GM12878 (cell line): ENCODE measurements around the gene SORL1.

Source experiments
- POLR2A ChIP-seq: IDR thresholded peaks from 2 replicates; pipeline ENCODE4 v1.6.1; 2011; ENCODE audit warnings: low read depth, mild to moderate bottlenecking, low read length
- SIN3A ChIP-seq: IDR thresholded peaks from 2 replicates; pipeline ENCODE4 v1.6.1; 2012; ENCODE audit warnings: low read depth, low read length, improper control_type of control experiment
- TCF7 ChIP-seq: IDR thresholded peaks from 2 replicates; pipeline ENCODE4 v1.6.1; 2014; ENCODE audit warnings: antibody characterized with exemption, borderline replicate concordance

DNA sequence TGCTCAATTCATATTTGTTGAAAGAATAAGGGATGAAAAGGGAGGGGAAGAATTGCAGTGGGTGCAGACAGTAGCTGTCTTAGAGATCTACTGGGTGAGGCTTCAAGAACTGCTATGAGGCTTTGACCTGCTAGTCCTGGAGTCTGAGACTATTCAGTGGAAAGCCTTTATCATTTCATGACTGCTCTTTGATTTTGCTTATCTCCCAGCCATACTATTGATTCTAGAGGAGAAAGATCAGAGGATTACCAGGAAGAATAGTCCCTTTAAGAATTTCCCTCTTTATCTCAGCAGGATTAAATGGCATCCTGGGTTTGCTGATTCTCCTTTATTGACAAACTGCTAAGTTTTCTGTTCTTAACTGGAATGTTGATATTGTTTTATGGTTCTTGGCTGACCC lies 108.1 kb downstream of the SORL1 start:
- no peak for TF ChIP-seq SIN3A
- TF ChIP-seq POLR2A, result no peak
- no peak for TF ChIP-seq TCF7
